Progenitor cell of endocrine pancreas (in vitro differentiated cells): Measurements from ENCODE around the gene CAPN5. TPM values are rescaled to one million over a fixed set of nuclear protein-coding genes. Genes with fewer than 3 reads are reported as not detected.

ENCODE experiments used
- DNase-seq: peaks from one replicate; pipeline ENCODE4 v3.0.0; 2021; ENCODE audit warnings: low spot score; ENCODE audit not compliant: unreplicated experiment
- H3K27ac Mint-ChIP-seq: 2 replicates; pipeline ENCODE4 v1.8.0; 2021; ENCODE audit warnings: mild to moderate bottlenecking, moderate library complexity, mixed read lengths
- H3K27me3 Mint-ChIP-seq: 2 replicates; pipeline ENCODE4 v1.8.0; 2021; ENCODE audit warnings: mixed read lengths
- H3K36me3 Mint-ChIP-seq: 2 replicates; pipeline ENCODE4 v1.8.0; 2022; ENCODE audit warnings: mixed read lengths; ENCODE audit not compliant: insufficient read depth
- H3K4me1 Mint-ChIP-seq: 2 replicates; pipeline ENCODE4 v1.8.0; 2021; ENCODE audit warnings: low read depth, mixed read lengths
- H3K4me3 Mint-ChIP-seq: 2 replicates; pipeline ENCODE4 v1.8.0; 2021; ENCODE audit warnings: low read depth, mild to moderate bottlenecking, moderate library complexity, mixed read lengths
- H3K9me3 Mint-ChIP-seq: 2 replicates; pipeline ENCODE4 v1.8.0; 2021; ENCODE audit warnings: low read depth, mixed read lengths
- CTCF ChIP-seq: fragments of 200-600 bp; sonication (generic); IDR thresholded peaks from one replicate; pipeline ENCODE4 v1.5.0; 2021; ENCODE audit warnings: antibody characterized with exemption, mild to moderate bottlenecking; ENCODE audit not compliant: unreplicated experiment
- total RNA-seq: library from RNA; stranded (reverse); gene quantifications from 2 replicates; pipeline ENCODE4 v1.2.1, GENCODE V29; 2021

The CAPN5 gene
- total RNA-seq, 1 donor from 2014 or later = 10.9 TPM

GRCh38 chr11:77141475-77141874 lies 74.7 kb downstream of the CAPN5 start:
- no peak overlapping the region for H3K4me3 Mint-ChIP-seq
- no peak for TF ChIP-seq CTCF
- H3K4me1 Mint-ChIP-seq = peaks cover 22% of the 10 kb centered on the region

GRCh38 chr11:77142091-77142975 lies 75.6 kb downstream of the CAPN5 start:
- H3K4me3 Mint-ChIP-seq = no peak overlapping the region
- no peak overlapping the region for H3K27ac Mint-ChIP-seq
- peaks cover 3% of the 10 kb centered on the region for H3K9me3 Mint-ChIP-seq
- H3K4me1 Mint-ChIP-seq = peaks cover 22% of the 10 kb centered on the region
- DNase-seq = no peak
- H3K27me3 Mint-ChIP-seq = peaks cover 26% of the 10 kb centered on the region
- TF ChIP-seq CTCF = no peak
- no peaks in the 10 kb centered on the region for H3K36me3 Mint-ChIP-seq

More at GRCh38 chr11:77141475-77141874, 74.7 kb downstream of the CAPN5 start:
- Mint-ChIP-seq H3K9me3 (peaks cover 3% of the 10 kb centered on the region), H3K27ac (peak overlapping the region; percentile 86), H3K27me3 (peaks cover 22% of the 10 kb centered on the region), H3K36me3 (no peaks in the 10 kb centered on the region)
- no peak for DNase-seq

GRCh38 chr11:77143405-77144020 lies 76.7 kb downstream of the CAPN5 start:
- H3K36me3 Mint-ChIP-seq = no peaks in the 10 kb centered on the region
- peaks cover 28% of the 10 kb centered on the region for H3K4me1 Mint-ChIP-seq
- H3K4me3 Mint-ChIP-seq = no peak overlapping the region
- DNase-seq = no peak
- peaks cover 37% of the 10 kb centered on the region for H3K27me3 Mint-ChIP-seq
- H3K27ac Mint-ChIP-seq = no peak overlapping the region
- peaks cover 3% of the 10 kb centered on the region for H3K9me3 Mint-ChIP-seq
- no peak for TF ChIP-seq CTCF

- Mint-ChIP-seq H3K4me1 (peaks cover 28% of the 10 kb centered on the region), H3K9me3 (peaks cover 3% of the 10 kb centered on the region), H3K4me3 (no peak overlapping the region), H3K36me3 (no peaks in the 10 kb centered on the region), H3K27me3 (peaks cover 44% of the 10 kb centered on the region), H3K27ac (no peak overlapping the region)
- no peak for DNase-seq
- no peak for TF ChIP-seq CTCF
Observed at GRCh38 chr11:77144196-77144856, 77.6 kb downstream of the CAPN5 start.

GRCh38 chr11:77144857-77145428 lies 78.2 kb downstream of the CAPN5 start:
- peak overlapping the region; percentile 45 for H3K27ac Mint-ChIP-seq
- H3K36me3 Mint-ChIP-seq = no peaks in the 10 kb centered on the region
- peaks cover 44% of the 10 kb centered on the region for H3K27me3 Mint-ChIP-seq
- peaks cover 3% of the 10 kb centered on the region for H3K9me3 Mint-ChIP-seq
- H3K4me3 Mint-ChIP-seq = no peak overlapping the region
- DNase-seq = no peak
- no peak for TF ChIP-seq CTCF
- peaks cover 27% of the 10 kb centered on the region for H3K4me1 Mint-ChIP-seq
